Activated T-cell treated with anti-CD3 and anti-CD28 coated beads for 48 hours (primary cell): ENCODE results near the gene KRTAP4-7.
"Not testable (repeated sequence)": the region's sequence is repeated elsewhere in the genome, so short reads cannot be mapped to it uniquely, and the experiment has no call there.

Experiments used
- DNase-seq: peaks from one replicate; pipeline ENCODE4 v3.0.0-alpha.2; 2020; ENCODE audit warnings: low read depth

The KRTAP4-7 gene

GRCh38 chr17:41084100-41084856, at the start of gene KRTAP4-7:
Gene KRTAP4-7 (plus strand): TSS chr17:41084150. CDS start chr17:41084207, 57 bp downstream.
- DNase-seq = not testable (repeated sequence)

GRCh38 chr17:41034346-41034935, 49.5 kb upstream of the KRTAP4-7 start, which contains the start of gene KRTAP1-3:
Gene KRTAP1-3 (minus strand): TSS chr17:41034874. CDS start chr17:41034821, 53 bp downstream.
- not testable (repeated sequence) for DNase-seq

GRCh38 chr17:41037853-41038350, 46.0 kb upstream of the KRTAP4-7 start:
- no peak for DNase-seq

DNA sequence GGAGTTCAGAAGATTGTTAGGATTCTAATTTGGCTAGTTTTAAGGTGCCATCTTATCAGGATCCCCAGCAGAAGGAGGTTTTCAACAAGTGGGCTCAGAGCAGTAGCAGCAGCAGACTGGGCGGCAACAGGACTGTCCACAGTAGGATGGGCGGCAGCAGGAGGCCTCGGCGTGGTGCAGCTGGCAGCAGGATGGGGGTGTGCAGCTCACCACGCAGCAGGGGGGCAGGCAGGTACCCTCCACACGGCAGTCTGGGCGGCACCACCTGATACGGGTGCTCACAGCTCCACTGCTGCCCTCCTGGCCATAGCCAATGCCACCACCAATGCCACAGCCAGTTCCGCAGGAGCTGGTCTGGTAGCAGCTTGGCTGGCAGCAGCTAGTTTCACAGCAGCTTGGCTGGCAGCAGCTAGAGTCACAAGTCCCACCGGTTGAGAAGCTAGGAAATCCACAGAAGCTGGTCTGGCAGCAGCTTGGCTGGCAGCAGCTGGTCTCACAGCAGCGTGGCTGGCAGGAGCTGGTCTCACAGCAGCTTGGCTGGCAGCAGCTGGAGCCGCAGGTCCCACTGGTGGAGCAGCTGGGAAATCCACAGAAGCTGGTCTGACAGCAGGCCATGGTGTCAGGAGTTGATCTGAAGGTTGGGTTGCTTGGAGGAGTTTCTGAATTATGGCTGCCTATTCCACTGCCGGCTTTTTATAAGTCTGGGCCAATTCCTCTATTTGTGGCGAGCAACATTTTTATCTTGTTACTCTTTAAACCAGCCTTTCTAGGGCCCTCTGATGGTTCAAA, 43.0 kb upstream of the KRTAP4-7 start, which contains the start of gene KRTAP1-1:
TSS of gene KRTAP1-1 (minus strand) at position 668 of the 789 bp plus-strand sequence. CDS start at position 615, 53 bp downstream.
- not testable (repeated sequence) for DNase-seq

DNA sequence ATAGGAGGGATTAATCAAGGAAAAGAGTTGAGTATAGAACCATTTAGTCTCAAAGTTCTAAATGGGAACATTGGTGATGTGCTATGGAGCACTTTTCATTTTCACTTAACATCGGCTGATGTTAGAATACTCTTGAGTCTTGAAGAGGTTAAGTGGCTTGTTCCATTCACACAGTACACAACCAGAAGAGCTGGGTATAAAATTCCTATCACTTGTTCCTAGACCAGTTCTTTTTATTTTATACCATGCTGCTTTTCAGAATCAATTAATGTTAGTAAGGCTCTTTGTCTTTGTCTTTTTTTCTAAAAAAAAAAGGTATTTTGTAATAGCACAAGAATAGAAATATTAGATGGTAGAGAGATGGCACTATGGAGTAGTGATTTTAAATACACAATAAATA, 41.0 kb upstream of the KRTAP4-7 start:
- no peak for DNase-seq

DNA sequence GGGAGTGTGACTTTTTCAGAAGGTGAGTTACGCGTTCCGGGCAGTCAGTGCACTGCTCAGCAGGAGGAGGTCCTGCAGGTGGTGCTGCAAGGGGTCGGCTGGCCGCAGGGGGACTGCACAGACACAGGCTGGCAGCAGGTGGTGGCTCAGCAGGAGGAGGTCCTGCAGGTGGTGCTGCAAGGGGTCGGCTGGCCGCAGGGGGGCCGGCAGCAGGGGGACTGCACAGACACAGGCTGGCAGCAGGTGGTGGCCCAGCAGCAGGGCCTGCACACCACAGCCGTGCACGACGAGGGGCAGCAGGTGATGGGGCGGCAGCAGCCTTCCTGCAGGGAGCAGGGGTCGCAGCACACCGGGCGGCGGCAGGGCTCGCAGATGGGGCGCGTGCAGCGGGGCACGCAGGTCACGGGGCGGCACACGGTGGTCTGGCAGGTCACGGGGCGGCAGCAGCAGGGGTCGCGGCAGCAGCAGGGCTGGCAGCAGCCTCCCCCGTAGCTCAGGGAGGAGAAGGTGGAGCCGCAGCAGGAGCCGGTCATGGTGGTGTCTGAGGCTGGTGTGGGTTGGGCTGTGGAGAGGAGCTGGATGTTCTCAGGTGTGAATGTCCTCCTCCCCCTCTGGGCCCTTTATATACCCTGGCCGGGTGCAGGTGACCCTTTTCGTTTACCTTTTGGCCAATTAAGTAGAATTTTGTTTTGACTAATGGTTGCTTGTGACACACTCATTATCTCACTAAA, 37.0 kb upstream of the KRTAP4-7 start, which contains the start of gene KRTAP2-1:
TSS of gene KRTAP2-1 (minus strand) at position 582 of the 731 bp plus-strand sequence. CDS start at position 533, 49 bp downstream.
- DNase-seq = not testable (repeated sequence)

GRCh38 chr17:41048441-41048840, 35.5 kb upstream of the KRTAP4-7 start:
- no peak for DNase-seq

DNA sequence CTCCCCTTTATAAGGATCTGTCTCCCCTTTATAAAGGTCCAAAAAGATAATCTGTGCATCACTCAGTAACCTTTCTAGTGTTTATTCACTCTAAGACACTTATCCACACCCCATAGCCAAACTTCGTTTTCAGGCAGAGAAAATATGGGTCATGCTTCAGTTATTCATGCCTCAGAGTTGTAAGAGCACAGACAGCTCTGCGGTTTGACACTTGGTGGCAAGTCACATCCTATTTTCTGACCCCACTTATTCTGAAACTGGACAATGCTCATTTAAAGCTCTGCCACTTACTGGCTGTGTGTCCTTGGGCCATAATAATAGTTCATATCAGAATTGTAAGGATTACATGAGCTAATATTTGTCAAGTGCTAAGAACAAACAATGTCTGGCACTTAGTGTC, 34.8 kb upstream of the KRTAP4-7 start:
- DNase-seq = no peak

GRCh38 chr17:41052566-41052965, 31.4 kb upstream of the KRTAP4-7 start:
- no peak for DNase-seq

DNA sequence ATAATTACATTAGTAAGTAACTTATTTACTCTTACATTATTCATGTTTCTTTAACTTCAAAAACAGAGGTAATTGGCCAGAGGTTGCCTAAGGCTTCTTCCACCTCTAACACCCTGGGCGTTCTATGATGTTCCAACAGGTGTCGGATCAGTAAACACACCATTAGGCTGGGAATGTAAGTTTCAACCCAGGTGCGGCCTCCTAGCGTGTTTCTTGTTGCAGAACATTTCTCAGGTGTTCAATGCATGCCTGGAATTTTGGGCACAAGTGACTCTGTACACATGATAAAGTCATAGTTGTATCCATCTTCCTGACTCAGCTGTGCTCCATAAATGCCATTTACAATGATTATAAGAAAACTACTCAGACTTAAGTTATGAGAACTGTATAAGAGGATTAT, 29.9 kb upstream of the KRTAP4-7 start:
- no peak for DNase-seq

GRCh38 chr17:41054556-41054955, 29.4 kb upstream of the KRTAP4-7 start:
- not testable (repeated sequence) for DNase-seq

DNA sequence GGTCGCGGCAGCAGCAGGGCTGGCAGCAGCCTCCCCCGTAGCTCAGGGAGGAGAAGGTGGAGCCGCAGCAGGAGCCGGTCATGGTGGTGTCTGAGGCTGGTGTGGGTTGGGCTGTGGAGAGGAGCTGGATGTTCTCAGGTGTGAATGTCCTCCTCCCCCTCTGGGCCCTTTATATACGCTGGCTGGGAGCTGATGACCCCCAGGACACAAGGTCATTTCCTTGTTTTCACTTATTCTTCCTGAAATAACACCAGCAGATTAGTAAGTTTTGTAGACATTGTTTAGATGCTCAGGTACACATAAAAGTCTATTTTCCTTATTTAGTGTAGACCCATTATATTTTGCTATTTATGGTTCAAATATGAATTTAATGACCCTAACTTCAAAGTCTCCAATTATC, 28.8 kb upstream of the KRTAP4-7 start, which contains the start of gene KRTAP2-2:
TSS of gene KRTAP2-2 (minus strand) at position 101 of the 400 bp plus-strand sequence. CDS start at position 82, 19 bp downstream.
- DNase-seq = not testable (repeated sequence)

DNA sequence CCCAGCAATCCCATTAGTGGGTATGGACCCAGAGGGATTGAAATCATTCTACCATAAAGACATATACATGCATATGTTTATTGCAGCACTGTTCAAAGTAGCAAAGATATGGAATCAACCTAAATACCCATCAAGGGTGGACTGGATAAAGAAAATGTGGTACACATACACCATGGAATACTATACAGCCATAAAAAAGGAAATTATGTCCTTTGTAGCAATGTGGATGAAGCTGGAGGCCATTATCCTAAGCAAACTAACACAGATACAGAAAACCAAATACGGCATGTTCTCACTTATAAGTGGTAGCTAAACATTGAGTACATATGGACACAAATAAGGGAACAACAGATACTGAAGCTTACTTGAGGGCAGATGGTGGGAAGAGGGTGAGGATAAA, 26.4 kb upstream of the KRTAP4-7 start:
- no peak for DNase-seq

GRCh38 chr17:41058741-41059140, 25.2 kb upstream of the KRTAP4-7 start:
- no peak for DNase-seq

DNA sequence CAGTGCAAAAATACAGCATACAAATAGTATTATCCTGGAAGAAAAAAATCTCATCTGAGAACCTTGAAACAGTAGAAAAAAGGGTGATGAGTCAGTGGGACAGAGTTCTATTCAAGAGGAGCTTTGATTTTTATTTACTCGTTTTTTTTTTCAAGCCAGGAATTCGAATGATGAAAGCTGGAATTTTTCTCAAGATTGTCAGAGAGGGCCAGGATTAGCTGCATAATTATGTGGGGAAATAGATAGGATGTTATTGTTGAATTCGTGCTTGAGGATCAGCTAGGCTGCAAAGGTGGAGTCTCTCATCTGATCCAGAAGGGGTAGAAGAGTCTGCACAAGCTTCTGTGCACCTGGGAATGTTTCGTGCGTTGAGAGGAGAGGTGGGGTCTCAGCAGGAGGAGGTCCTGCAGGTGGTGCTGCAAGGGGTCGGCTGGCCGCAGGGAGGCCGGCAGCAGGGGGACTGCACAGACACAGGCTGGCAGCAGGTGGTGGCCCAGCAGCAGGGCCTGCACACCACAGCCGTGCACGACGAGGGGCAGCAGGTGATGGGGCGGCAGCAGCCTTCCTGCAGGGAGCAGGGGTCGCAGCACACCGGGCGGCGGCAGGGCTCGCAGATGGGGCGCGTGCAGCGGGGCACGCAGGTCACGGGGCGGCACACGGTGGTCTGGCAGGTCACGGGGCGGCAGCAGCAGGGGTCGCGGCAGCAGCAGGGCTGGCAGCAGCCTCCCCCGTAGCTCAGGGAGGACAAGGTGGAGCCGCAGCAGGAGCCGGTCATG, 24.5 kb upstream of the KRTAP4-7 start:
- DNase-seq = not testable (repeated sequence)

- no peak for DNase-seq
These were observed 23.8 kb upstream of the KRTAP4-7 start, which contains the start of gene KRTAP2-3 for GRCh38 chr17:41060052-41060604. Gene KRTAP2-3 (minus strand): TSS chr17:41060114. CDS start chr17:41060050, 64 bp downstream.

- no peak for DNase-seq
These were observed 22.0 kb upstream of the KRTAP4-7 start for GRCh38 chr17:41061964-41062363.

- DNase-seq = no peak
These were observed 20.5 kb upstream of the KRTAP4-7 start for GRCh38 chr17:41063449-41063848.

GRCh38 chr17:41064301-41064700, 19.6 kb upstream of the KRTAP4-7 start:
- DNase-seq = no peak
